HG03565 (cell line): ENCODE measurements around the gene ABCA12.

Source experiments
- ATAC-seq: cut with Tn5 transposase; IDR thresholded peaks from one replicate; pipeline ENCODE4 v1.9.1; 2021; ENCODE audit warnings: mild to moderate bottlenecking, moderate library complexity; ENCODE audit not compliant: unreplicated experiment

Gene ABCA12

DNA sequence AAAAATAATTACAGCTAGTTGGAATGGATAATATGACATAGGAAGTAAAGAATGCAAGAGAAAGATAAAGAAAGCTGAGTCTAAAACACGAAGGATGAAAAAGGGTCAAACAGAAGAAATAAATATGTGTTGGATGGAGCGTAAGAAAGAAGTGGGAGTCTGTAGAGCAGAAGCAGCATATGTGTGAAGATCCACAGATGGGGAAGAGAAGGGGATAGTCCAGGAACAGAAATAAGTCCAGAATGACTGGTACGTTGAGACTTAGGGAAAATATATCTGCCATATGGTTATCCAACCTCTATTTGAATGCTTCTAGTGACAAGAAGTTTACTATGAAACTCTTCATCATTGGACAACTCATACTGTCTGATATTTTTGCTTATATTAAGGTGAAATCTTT, 18.0 kb downstream of the ABCA12 start:
- no peak for ATAC-seq

DNA sequence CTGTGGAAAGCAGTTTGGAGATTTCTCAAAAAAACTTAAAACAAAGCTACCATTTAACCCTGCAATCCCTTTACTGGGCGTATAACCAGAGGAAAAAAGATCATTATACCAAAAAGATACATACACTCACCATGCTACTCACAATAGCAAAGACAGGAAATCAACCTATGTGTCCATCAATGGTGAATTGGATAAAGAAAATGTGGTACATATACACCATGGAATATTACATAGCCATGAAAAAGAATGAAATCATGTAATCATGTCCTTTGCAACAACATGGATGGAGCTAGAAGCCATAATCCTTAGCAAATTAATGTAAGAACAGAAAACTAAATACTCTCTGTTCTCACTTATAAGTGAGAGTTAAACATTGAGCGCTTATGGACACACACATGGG, 18.6 kb downstream of the ABCA12 start:
- ATAC-seq: no peak

DNA sequence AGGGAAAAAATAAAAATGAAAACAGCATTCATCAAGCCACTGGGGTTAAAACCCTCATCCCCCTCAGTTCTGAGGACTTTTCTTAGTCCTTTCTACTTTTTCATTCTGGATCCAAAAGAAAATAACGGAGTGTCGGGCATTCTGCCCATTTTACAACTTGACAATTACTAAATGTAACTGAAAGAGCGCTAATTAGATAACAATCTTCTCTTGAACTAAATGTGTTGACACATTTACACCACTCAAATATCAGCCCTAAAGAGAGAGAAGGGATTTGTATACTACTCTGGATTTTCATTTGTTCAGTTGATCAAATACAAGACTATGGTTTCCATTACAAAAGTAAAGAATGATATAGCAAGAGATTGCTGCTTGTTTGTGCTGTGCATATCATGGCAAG, 27.5 kb downstream of the ABCA12 start:
- ATAC-seq: no peak

DNA sequence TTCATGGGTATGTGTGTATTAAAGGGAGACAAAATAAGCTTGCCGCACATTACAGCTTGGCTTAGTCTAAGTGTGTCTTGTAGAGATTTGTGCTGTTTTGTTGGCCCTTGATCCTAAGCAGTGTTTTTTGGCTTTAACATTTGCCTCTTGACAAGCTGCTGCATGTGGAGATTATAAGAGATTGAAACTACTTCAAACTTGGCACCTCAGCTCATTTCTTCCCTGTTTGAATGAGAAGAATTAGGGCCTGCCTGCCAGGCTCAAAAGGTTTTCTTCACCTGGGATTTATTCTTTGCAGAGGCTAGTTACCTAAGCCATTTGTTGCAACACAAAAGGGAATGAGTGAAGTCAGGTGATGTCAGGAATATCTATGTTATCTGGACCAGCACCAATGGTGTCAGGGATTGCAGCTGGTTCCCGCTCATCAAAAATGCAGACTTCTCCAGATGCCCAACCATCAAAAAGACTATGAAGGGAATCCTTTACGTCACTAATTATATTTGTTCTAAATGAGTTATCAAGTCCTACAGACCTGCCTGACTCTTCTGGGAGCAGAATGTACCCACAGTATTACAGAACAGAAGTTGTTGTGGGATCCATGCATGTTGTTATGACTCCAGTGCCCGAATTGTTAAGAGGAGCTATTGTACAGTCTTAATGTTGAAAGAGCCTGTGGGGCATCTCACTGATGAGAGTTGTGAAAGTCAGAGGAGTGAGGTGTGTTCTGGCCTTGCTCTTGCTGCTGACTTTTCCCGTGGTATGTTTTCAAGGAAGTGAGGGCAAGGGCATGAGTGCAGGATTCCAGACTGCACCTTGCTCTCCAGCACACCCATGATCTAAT, 31.0 kb downstream of the ABCA12 start:
- no peak for ATAC-seq

DNA sequence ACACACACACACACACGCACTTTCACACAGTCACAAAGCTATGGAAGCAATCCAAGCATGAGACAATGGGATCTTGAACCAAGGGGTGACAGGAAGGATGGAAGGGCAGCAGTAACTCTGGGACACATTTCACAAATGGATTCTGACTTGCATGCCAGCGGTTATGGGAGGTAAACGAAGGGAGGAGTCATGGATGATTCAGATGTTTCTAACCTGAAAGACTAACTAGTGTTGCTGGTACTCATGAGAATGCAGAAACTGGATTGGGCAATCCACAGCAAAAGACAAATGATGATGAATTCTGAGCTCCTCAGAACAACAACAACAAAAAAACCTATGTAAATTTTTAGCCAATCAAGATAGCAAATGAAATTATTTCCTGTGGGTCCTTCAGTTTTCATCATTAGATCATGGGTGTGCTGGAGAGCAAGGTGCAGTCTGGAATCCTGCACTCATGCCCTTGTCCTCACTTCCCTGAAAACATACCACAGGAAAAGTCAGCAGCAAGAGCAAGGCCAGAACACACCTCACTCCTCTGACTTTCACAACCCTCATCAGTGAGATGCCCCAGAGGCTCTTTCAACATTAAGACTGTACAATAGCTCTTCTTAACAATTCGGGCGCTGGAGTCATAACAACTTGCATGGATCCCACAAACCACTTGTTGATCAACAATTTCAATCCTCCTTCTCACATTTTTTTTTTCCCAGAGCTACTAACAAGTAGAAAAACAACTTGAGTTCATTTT, 32.6 kb downstream of the ABCA12 start:
- no peak for ATAC-seq

DNA sequence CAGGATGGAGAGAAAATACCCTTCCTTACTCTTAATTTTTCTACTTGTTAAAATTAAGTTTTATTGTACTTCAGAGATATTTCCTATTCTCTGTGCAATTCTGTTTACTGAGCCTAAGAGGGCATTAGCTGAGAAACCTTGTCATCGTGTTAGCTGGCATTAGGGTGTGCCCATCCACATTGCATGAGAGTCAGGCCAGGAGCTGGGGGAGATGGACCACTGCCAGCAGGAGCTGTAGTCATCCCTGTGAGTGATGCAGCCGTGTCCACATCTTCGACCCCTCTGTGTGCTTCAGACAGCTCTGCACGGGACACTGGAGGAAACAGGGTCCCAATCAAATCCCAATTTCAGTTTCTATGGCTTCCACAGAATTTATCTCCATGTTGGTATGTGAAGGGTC, 34.2 kb downstream of the ABCA12 start:
- ATAC-seq: no peak

DNA sequence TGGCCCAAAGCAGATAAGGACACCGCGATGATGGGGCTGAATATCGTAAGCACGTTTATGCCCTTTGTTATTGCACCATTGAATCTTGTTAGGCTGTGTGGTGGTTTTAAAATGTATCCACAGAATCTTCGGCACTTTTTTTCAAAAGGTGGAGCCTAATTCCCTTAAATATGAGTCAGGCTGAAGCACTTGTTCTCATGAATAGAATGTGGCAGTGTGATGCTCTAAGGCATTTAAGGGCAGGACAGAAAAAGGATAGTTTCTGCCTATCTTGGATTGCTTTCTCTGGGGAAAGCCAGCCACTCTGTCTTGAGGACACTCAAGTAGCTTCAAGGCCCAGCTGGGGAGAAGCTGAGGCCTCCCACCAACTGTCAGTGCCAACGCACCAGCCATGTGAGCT, 39.6 kb downstream of the ABCA12 start:
- no peak for ATAC-seq

DNA sequence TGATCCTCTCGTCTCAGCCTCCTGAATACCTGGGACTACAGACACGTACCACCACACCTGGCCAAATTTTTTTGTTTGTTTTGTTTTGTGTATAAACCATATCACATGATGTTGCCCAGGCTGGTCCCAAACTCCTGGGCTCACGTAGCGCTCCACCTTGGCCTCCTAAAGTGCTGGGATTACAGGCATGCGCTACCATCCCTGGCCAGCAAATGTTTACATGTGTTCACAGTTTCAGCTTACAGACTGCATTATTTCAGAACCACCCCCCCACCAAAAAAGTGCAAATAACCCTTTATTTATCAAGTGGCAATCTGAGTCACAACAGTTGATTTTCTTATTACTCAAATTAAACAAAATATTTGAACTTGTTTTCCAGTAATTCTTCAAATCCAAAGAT, 54.3 kb downstream of the ABCA12 start:
- ATAC-seq: no peak

DNA sequence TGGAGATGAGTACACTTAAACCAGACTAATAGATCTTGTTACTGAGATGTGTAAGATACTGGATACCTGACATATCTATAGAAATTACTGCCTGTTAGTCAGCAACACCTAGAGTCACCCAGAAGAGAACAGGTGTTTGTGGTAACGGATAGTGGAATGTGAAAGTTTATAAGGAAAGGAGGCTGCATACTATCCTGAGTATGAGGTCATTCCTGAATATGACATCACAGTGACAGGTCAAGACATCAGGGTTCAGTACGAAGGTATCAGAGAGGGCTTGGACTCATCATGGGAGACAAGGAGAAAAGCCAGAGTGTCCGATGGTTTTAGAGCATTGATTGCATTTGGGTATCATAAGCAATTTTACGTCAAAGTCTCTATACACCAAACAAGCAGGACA, 55.3 kb downstream of the ABCA12 start:
- ATAC-seq: no peak

DNA sequence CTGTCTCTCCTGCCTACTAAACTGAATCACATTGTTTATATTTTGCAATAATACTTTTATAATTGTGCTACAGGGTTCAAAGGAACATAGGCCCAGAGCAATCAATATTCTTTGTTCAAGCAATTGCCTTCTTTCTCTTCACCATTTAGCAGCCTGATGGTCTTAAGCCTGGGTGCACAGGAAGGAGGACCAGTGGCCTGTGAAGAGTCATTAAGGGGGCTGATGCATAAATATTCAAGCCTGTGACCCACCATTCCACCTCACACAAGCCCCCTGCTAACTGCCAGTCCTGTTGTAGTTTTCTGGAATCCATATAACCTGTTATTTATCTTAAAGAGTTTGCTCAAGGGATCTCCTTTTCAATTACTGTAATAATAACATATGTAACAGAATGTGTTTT, 56.0 kb downstream of the ABCA12 start:
- no peak for ATAC-seq

DNA sequence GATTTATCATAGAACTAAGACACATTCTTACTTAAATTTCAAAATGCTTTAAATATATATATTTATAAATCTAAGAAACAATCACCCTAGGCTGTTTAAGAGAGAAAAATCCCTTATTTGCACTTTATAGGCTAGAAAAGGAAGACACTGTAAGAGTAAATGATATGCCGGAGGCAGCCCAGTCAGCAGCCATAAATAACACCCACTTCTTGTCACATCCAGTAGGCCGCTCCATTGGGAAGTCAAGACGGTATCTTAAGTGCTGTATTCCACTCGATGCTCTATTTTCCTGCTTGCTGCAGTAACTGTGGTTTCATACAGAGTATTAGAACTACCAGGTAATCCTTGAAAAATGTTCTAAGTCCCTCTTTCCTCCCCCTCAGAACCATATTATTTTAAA, 57.9 kb downstream of the ABCA12 start:
- ATAC-seq: no peak

DNA sequence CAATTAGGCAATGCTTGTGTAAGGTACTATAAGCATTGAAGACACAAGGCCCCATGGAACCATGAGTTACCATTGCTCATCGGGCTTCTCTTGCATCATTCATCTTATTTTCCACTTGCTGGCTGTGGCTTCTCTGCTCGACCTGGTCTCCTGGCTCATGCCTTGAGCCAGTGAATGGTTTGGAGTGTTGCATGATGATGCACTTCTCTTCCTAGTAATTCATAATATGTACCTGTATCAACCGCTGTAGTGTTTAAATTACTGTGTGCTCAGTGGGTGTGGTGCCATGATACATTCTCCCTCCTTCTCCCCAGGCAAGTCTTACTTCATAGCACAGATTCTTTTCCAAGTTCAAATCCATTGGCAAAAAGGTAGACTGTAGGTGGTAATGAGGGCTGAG, 66.8 kb downstream of the ABCA12 start:
- ATAC-seq: no peak

DNA sequence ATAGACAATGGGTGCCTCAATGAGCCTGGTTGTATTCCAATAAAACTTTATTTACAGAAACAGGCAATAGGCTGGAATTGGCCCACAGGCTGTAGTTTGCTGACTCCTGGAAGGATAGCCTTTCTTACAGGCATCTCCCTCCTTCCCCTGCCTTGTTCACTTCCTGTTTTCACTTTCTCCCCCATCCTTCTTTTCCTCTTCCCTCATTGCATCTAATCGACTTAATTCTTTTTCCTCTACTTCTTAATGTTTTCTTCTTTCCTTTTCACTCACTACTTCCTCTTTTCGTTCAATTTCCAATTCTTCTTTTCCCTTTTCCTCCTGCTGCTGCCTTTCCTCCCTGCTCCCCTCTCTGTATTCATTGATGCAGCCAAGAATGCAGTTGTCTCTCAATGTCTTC, 70.0 kb downstream of the ABCA12 start:
- ATAC-seq: no peak

DNA sequence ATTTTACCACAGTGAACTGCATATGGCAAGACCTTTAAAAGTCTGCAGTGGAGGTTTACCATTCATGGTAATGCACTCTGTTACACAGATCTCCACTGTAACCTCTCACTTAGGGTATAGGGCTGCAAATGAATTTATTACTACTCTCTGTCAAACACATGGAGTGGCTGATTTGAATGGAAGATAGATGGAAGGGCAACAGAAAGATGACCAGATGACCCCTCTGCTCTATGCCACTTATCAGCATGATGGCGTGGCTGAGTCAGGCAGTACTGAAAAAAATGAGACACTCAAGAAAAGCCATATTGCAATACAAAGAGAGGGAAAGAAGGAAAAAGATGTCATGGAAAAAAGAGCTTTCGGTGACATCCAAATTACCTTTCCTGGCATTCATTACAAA, 72.3 kb downstream of the ABCA12 start:
- no peak for ATAC-seq

DNA sequence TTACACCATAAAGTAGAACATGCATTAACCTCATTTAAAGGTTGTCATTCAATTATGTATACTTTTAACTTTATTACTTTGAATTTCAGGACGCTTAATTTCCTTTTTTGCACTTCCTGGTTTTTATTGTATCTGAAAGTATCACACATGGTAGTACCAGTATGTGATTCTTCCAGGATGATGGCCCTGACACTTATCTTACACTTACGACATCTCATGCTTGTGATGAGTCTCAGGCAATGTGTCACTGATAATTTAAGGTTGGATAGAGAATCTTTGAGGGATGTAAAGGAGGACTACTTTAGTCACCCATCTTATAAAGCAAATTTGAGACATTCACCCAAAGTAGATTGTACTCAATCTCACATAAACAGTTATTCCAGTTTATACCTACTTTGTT, 74.9 kb downstream of the ABCA12 start:
- ATAC-seq: no peak

DNA sequence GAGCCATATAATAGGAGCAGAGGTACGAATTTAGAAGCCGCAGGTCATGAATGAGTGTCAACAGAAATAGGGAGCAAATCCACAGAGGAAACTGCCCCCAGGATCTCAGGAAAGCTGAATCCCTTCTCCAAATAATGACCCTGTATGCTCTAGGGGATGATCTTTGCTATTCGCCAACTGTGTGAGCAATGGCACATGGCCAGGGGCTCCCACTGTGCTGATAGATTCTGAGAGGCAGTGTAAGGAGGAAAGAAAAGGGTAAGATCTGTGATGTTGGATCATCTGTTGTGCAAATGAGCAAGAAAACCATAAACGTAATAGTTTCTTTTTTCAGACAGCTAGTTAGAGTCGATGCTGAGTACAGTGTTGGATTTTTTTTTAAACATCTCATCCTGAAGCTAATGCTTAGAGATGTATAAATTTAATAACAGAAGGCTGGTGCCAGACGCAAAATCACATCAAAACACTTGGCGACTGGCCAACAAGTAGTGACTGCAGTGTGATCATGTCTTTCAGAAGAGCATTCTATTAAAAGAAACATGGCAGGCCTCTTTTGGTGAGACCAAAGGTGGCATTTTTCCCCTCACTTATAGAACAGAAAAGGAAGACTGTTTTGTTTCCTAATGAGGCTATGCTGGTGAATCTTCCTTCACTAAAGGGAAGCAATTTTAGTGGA, 77.4 kb downstream of the ABCA12 start:
- ATAC-seq: no peak

DNA sequence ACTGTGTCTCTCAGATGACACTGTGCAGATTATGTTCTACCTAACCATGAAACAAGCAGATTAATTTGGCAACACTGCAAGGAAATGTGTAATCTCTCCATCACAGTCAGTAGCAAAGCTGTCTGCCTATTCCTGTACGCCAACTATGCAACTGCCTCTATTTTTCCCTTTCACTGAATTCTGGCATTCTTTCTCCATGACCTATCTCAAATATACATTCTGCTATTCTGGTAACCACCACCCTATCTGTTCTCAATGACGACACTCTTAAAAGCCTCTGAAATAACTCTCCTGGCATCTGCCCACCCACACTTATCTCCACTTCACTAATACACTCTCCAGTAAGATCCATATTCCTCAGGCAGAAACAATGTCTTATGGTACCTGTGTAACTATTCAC, 78.7 kb downstream of the ABCA12 start:
- no peak for ATAC-seq

DNA sequence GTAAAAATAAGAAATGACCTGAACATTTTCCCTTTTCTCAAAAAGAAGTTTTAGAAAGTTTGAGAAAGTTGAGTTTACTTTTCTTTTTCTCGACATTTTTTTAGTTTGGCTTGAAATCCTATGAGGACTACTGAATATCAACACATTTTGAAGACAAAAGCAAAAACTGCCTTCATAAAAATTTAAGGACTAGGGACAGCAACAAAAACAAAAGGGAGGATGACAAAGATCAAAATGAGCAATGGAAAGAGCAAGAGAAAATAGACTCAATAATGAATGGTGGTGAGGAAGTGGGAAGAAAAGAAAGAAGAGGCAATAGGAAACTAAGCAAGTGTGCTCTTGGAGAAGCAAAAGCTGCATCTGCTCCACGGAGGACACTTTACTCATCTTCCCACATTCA, 82.5 kb downstream of the ABCA12 start:
- ATAC-seq: no peak

DNA sequence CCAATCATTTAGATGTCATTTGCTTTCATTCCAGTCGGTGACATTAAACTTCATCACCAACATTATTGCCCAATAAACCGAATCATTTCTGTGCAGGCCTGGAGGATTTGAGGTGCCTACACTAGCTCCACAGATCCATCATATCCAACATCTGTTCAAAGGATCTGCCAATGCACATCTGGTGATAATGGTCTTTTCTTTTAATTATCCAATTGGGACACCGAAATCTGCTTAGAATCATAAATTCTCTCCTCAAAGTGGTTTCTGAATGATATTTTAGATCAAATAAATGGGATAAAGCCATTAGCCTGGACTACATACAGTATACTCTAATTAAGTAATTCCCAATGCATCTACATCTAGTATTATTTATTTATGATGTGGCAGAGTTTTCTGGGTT, 85.6 kb downstream of the ABCA12 start:
- no peak for ATAC-seq

DNA sequence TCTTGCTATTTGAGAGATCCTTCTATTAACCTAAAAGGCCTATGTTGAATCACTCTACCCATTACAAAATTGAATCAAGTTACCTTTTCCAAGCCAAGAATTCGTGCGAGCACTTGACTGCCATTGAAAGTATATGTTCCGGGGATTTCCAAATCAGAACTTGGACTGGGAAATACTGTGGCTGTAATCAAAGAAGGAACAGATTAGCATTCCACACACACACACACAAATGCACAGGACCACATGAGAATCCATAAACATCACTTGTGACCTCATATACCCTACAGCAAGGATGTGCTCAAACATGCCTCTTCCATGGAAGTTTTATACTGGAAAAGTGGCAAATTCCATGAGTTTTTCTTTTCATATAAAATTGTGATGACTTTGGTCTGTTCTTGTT, 86.0 kb downstream of the ABCA12 start:
- ATAC-seq: no peak

DNA sequence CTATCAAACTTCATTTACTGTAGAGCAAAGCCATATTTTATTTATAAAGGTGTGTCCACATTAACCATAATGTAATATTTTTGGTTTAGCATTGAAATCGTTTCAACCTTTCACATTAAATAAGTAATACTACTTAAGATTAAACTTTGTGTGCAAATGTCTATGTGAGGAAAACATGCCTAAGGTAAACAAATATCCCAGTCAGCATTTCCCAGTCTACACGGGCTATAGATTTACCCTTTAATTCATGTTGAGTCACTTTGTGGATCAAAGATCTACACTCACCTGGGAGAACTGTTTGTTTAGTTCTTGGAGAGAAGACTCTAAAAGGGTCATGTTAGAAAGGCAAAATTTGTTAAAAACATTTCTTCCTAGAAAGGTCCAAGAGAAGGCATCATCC, 89.1 kb downstream of the ABCA12 start:
- ATAC-seq: no peak

DNA sequence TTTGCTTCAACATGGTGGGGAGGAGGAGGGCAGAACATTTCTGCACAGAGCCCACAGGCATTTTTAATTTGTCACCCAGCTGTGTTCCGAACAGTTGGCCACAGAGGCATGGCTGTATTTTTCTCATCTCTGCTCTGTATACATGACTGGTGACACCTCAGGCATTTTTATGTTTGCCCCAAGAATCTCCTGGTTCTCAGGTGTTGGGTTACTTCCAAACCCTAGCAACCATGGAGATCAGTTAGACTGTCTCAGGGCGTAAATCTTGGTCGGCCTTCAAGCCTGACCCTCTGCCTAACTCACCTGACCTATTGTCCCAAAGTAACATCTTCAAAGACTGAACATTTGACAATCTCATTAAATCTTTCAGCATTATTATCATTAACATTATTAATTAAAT, 100.0 kb downstream of the ABCA12 start:
- no peak for ATAC-seq
